ENCODE results near the gene VSTM2B. TPM values are rescaled to one million over a fixed set of nuclear protein-coding genes. Genes with fewer than 3 reads are reported as not detected.

VSTM2B gene
- total and polyA plus RNA-seq, 11 donors: not detected

GRCh38 chr19:29487432-29487831 lies 38.4 kb upstream of the VSTM2B start:
- intact Hi-C loops (cut with DNase I): no loop called here
- peak in 1 of 5 donors; percentile 6 for DNase-seq
- no peaks in the 10 kb centered on the region for H3K36me3 ChIP-seq
- H3K27ac ChIP-seq: no peak overlapping the region
- no peak for ATAC-seq
- H3K4me3 ChIP-seq: no peak overlapping the region
- no peaks in the 10 kb centered on the region for H3K4me1 ChIP-seq
- 58 to 69% (median 61%) methylated on average over 7 of the region's 7 CpGs for WGBS, 4 donors
- peaks cover 0 to 43% (median 5%) of the 10 kb centered on the region in 9 donors for H3K27me3 ChIP-seq
- no peaks in the 10 kb centered on the region for H3K9me3 ChIP-seq
- TF ChIP-seq, protein P1, sequence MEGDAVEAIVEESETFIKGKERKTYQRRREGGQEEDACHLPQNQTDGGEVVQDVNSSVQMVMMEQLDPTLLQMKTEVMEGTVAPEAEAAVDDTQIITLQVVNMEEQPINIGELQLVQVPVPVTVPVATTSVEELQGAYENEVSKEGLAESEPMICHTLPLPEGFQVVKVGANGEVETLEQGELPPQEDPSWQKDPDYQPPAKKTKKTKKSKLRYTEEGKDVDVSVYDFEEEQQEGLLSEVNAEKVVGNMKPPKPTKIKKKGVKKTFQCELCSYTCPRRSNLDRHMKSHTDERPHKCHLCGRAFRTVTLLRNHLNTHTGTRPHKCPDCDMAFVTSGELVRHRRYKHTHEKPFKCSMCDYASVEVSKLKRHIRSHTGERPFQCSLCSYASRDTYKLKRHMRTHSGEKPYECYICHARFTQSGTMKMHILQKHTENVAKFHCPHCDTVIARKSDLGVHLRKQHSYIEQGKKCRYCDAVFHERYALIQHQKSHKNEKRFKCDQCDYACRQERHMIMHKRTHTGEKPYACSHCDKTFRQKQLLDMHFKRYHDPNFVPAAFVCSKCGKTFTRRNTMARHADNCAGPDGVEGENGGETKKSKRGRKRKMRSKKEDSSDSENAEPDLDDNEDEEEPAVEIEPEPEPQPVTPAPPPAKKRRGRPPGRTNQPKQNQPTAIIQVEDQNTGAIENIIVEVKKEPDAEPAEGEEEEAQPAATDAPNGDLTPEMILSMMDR (IDR thresholded peaks at IDR 0.05): no peak
- no peak for TF ChIP-seq POLR2A (IDR thresholded peaks at IDR 0.05)

DNA sequence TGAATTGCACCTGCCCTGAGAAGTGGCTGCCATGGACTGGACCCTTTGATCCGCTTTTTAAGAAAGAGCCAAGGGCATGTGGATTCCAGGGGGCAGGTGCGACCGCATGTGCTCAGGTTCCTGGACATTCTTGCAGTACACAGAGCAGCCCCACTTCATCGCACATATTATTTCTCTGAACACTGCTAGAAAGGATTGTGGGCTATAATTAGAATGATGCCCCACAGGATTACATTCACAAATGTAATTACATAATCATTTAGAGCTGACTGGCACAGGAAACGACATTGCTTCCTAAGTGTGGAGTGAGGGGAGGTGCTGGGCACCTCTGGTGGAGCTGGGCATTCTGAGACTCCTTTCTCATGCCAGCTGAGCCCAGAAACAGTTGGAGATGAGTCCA lies 37.5 kb upstream of the VSTM2B start:
- 72 to 80% (median 78%) methylated on average over 5 of the region's 5 CpGs for WGBS, 4 donors
- no peak overlapping the region for H3K27ac ChIP-seq
- no peaks in the 10 kb centered on the region for H3K36me3 ChIP-seq
- no peak overlapping the region for H3K4me3 ChIP-seq
- no peak for ATAC-seq
- no peaks in the 10 kb centered on the region for H3K4me1 ChIP-seq
- no peaks in the 10 kb centered on the region for H3K9me3 ChIP-seq
- TF ChIP-seq, protein P1 (IDR thresholded peaks at IDR 0.05): no peak
- TF ChIP-seq POLR2A (IDR thresholded peaks at IDR 0.05): no peak
- DNase-seq: no peak
- H3K27me3 ChIP-seq: peaks cover 0 to 52% (median 5%) of the 10 kb centered on the region in 9 donors
- intact Hi-C loops (cut with DNase I): no loop called here

DNA sequence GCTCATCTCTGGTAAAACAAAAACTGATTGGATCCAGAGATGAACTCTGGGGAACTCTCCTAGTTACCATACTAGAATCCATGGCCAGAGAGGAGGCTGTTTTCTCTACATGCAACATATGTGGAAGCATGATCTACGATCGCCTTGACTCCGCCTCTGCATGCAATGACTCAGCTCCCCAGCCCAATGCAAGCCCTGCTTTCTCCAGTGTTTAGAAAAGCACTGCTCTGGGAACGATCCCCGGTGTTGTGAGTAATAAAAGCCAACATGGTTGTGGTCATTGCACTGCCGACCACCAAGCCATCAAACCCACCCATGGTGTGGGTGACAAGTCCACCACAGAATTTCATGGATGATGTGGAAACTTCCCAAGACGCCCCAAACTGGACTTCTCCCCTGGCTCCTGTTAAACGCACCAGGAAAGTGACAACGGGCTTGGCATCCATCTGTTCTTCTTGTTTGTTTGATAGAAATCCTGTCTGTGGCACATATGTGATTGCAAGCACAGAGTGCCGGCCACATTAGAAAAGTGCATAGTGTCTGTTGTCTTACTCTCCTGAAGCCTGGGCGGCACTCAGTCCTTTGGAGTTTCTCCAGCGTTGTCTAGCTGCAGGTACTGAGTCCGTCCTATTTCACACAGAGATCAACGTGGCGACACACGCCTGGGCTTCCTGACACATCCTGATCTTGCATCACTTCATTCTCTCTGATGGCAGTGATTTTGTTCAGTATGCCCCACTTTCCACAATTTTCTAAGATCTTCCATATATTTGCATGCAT lies 36.4 kb upstream of the VSTM2B start:
- Histone ChIP-seq H3K9me3 (no peaks in the 10 kb centered on the region), H3K36me3 (no peaks in the 10 kb centered on the region), H3K4me1 (no peaks in the 10 kb centered on the region), H3K27me3 (peaks cover 0 to 53% (median 5%) of the 10 kb centered on the region in 9 donors), H3K27ac (no peak overlapping the region), H3K4me3 (no peak overlapping the region)
- no peak for TF ChIP-seq POLR2A (IDR thresholded peaks at IDR 0.05)
- TF ChIP-seq, protein P1 (IDR thresholded peaks at IDR 0.05): no peak
- WGBS, 4 donors: 81 to 83% (median 83%) methylated on average over 16 of the region's 16 CpGs
- DNase-seq: no peak
- intact Hi-C loops (cut with DNase I): no loop called here
- no peak for ATAC-seq

GRCh38 chr19:29491491-29491890 lies 34.3 kb upstream of the VSTM2B start:
- TF ChIP-seq POLR2A (IDR thresholded peaks at IDR 0.05): no peak
- TF ChIP-seq, protein P1 (IDR thresholded peaks at IDR 0.05): no peak
- Histone ChIP-seq H3K27ac (no peak overlapping the region), H3K36me3 (no peaks in the 10 kb centered on the region), H3K27me3 (peaks cover 0 to 41% (median 5%) of the 10 kb centered on the region in 9 donors), H3K4me3 (no peak overlapping the region), H3K4me1 (no peaks in the 10 kb centered on the region), H3K9me3 (no peaks in the 10 kb centered on the region)
- no peak for DNase-seq
- 62 to 78% (median 71%) methylated on average over 3 of the region's 3 CpGs for WGBS, 4 donors
- intact Hi-C loops (cut with DNase I): no loop called here
- ATAC-seq: no peak

Data from heart left ventricle (tissue), 16 donors.